Measurements from ENCODE around the gene RDH5.

DNA sequence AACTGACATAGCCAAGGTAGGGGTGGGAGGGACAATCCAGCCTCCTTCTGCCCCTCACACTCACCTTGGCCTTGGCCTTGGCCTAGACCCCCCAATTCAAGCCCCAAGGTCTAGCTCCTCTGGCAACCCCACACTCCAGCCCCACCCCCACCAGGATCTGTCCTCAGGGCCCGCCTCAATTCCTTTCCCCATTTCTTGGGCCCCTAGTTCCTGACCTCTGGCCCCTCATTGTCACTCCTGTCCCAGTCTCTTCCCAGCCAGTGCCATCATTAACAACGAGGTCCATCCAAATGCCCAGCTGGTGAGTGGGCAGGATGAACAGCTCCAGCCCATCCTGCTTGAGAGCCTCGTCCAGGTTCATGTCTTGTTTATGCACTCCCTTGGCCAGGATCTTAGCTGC, 15.9 kb downstream of the RDH5 start:
- TF ChIP-seq, protein P1, sequence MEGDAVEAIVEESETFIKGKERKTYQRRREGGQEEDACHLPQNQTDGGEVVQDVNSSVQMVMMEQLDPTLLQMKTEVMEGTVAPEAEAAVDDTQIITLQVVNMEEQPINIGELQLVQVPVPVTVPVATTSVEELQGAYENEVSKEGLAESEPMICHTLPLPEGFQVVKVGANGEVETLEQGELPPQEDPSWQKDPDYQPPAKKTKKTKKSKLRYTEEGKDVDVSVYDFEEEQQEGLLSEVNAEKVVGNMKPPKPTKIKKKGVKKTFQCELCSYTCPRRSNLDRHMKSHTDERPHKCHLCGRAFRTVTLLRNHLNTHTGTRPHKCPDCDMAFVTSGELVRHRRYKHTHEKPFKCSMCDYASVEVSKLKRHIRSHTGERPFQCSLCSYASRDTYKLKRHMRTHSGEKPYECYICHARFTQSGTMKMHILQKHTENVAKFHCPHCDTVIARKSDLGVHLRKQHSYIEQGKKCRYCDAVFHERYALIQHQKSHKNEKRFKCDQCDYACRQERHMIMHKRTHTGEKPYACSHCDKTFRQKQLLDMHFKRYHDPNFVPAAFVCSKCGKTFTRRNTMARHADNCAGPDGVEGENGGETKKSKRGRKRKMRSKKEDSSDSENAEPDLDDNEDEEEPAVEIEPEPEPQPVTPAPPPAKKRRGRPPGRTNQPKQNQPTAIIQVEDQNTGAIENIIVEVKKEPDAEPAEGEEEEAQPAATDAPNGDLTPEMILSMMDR (IDR thresholded peaks at IDR 0.05), result no peak
- no peak for TF ChIP-seq POLR2A (IDR thresholded peaks at IDR 0.05; ENCODE audit: low read depth)
- no peak for TF ChIP-seq EP300 (IDR thresholded peaks at IDR 0.05)
- no peak for TF ChIP-seq POLR2AphosphoS5 (IDR thresholded peaks at IDR 0.05)
